H9 (cell line): Measurements from ENCODE around the gene IL1RN. TPM values are rescaled to one million over a fixed set of nuclear protein-coding genes. Genes with fewer than 3 reads are reported as not detected.

Source experiments
- DNase-seq: peaks from one replicate; pipeline ENCODE4 v3.0.0-alpha.2; 2017
- H2AFZ ChIP-seq: one replicate; pipeline ENCODE4 v1.6.1; 2013; ENCODE audit warnings: mild to moderate bottlenecking, low read length, control low read depth, moderate library complexity
- H2AK5ac ChIP-seq: 2 replicates; pipeline ENCODE4 v1.6.1; 2013; ENCODE audit warnings: low read length, control low read depth, mixed read lengths; ENCODE audit not compliant: insufficient read length
- H2BK120ac ChIP-seq: one replicate; pipeline ENCODE4 v1.6.1; 2013; ENCODE audit warnings: low read depth, mild to moderate bottlenecking, low read length, control low read depth, inconsistent platforms; ENCODE audit not compliant: poor library complexity, severe bottlenecking
- H2BK12ac ChIP-seq: 2 replicates; pipeline ENCODE4 v1.6.1; 2013; ENCODE audit warnings: low read length, control low read depth, mixed read lengths, low read depth; ENCODE audit not compliant: insufficient read length
- H2BK15ac ChIP-seq: 2 replicates; pipeline ENCODE4 v1.6.1; 2013; ENCODE audit warnings: low read depth, low read length, control low read depth
- H2BK20ac ChIP-seq: one replicate; pipeline ENCODE4 v1.6.1; 2013; ENCODE audit warnings: low read depth, mild to moderate bottlenecking, low read length, control low read depth, inconsistent platforms; ENCODE audit not compliant: poor library complexity, severe bottlenecking
- H2BK5ac ChIP-seq: 2 replicates; pipeline ENCODE4 v1.6.1; 2013; ENCODE audit warnings: low read length, control low read depth, mixed read lengths; ENCODE audit not compliant: insufficient read length
- H3K14ac ChIP-seq: 2 replicates; pipeline ENCODE4 v1.6.1; 2013; ENCODE audit warnings: low read length, control low read depth; ENCODE audit not compliant: insufficient read depth
- H3K18ac ChIP-seq: 2 replicates; pipeline ENCODE4 v1.6.1; 2013; ENCODE audit warnings: low read depth, mild to moderate bottlenecking, mixed read lengths, low read length, control low read depth; ENCODE audit not compliant: insufficient read length
- H3K23ac ChIP-seq: 2 replicates; pipeline ENCODE4 v1.6.1; 2013; ENCODE audit warnings: low read length, control low read depth, mixed read lengths, low read depth; ENCODE audit not compliant: insufficient read length
- H3K23me2 ChIP-seq: 2 replicates; pipeline ENCODE4 v1.6.1; 2013; ENCODE audit warnings: low read depth, mild to moderate bottlenecking, mixed read lengths, low read length, control low read depth; ENCODE audit not compliant: insufficient read length, poor library complexity, severe bottlenecking
- H3K27ac ChIP-seq: 2 replicates; pipeline ENCODE4 v1.5.1; 2013; ENCODE audit warnings: low read length, control low read depth, mixed read lengths, low read depth; ENCODE audit not compliant: insufficient read length
- H3K27me3 ChIP-seq: 2 replicates; pipeline ENCODE4 v1.6.1; 2013; ENCODE audit warnings: low read length, control low read depth, inconsistent platforms; ENCODE audit not compliant: insufficient read depth
- H3K4ac ChIP-seq: 2 replicates; pipeline ENCODE4 v1.6.1; 2013; ENCODE audit warnings: low read depth, mild to moderate bottlenecking, control low read depth, inconsistent platforms, low read length, moderate library complexity
- H3K4me1 ChIP-seq: 2 replicates; pipeline ENCODE4 v1.6.1; 2013; ENCODE audit warnings: low read length, control low read depth, inconsistent platforms; ENCODE audit not compliant: insufficient read depth
- H3K4me2 ChIP-seq: 2 replicates; pipeline ENCODE4 v1.6.1; 2013; ENCODE audit warnings: low read length, control low read depth, mixed read lengths; ENCODE audit not compliant: insufficient read length, insufficient read depth
- H3K56ac ChIP-seq: 2 replicates; pipeline ENCODE4 v1.6.1; 2013; ENCODE audit warnings: low read depth, mild to moderate bottlenecking, mixed read lengths, low read length, control low read depth; ENCODE audit not compliant: insufficient read length
- H3K79me1 ChIP-seq: 2 replicates; pipeline ENCODE4 v1.6.1; 2013; ENCODE audit warnings: low read depth, mild to moderate bottlenecking, moderate library complexity, low read length, control low read depth, inconsistent platforms; ENCODE audit not compliant: insufficient read depth, poor library complexity, severe bottlenecking
- H3K79me2 ChIP-seq: 2 replicates; pipeline ENCODE4 v1.6.1; 2013; ENCODE audit warnings: low read length, control low read depth, inconsistent platforms; ENCODE audit not compliant: insufficient read depth
- H3K9ac ChIP-seq: 2 replicates; pipeline ENCODE4 v1.6.1; 2013; ENCODE audit warnings: low read length, control low read depth, mixed read lengths; ENCODE audit not compliant: insufficient read length; ENCODE audit errors: extremely low read depth
- H3K9me3 ChIP-seq: one replicate; pipeline ENCODE4 v1.6.1; 2013; ENCODE audit warnings: low read depth, low read length, inconsistent platforms; ENCODE audit not compliant: control insufficient read depth
- H3T11ph ChIP-seq: one replicate; pipeline ENCODE4 v1.6.1; 2013; ENCODE audit warnings: mild to moderate bottlenecking, low read length, control low read depth, inconsistent platforms
- H4K20me1 ChIP-seq: one replicate; pipeline ENCODE4 v1.6.1; 2013; ENCODE audit not compliant: control insufficient read depth, insufficient read length, insufficient read depth
- H4K5ac ChIP-seq: 2 replicates; pipeline ENCODE4 v1.6.1; 2013; ENCODE audit warnings: low read depth, mild to moderate bottlenecking, mixed read lengths, low read length, control low read depth; ENCODE audit not compliant: insufficient read length
- H4K8ac ChIP-seq: replicated peaks from 2 replicates; pipeline ENCODE4 v1.6.1; 2013; ENCODE audit warnings: low read length, control low read depth, mixed read lengths, low read depth; ENCODE audit not compliant: insufficient read length
- H4K91ac ChIP-seq: 2 replicates; pipeline ENCODE4 v1.6.1; 2013; ENCODE audit warnings: low read depth, mild to moderate bottlenecking, moderate library complexity, mixed read lengths, low read length, control low read depth; ENCODE audit not compliant: insufficient read length
- H3K27ac Mint-ChIP-seq, 3 experiments: 2 replicates in 2 of 3; 3 replicates in 1 of 3; pipeline ENCODE4 v1.8.0; 2020 to 2021; ENCODE audit warnings: mixed read lengths in 3 of 3, mild to moderate bottlenecking in 1 of 3, moderate library complexity in 1 of 3
- H3K27me3 Mint-ChIP-seq: 2 replicates; pipeline ENCODE4 v1.8.0; 2021; ENCODE audit warnings: low read depth, mild to moderate bottlenecking, moderate library complexity, mixed read lengths
- H3K36me3 Mint-ChIP-seq, 3 experiments: 2 replicates in 2 of 3; 3 replicates in 1 of 3; pipeline ENCODE4 v1.8.0; 2020 to 2021; ENCODE audit warnings: low read depth in 3 of 3, mixed read lengths in 3 of 3; ENCODE audit not compliant: insufficient read depth in 1 of 3
- H3K4me1 Mint-ChIP-seq, 2 experiments: 2 replicates each; pipeline ENCODE4 v1.8.0; 2020; ENCODE audit warnings: mixed read lengths in 2 of 2
- H3K4me3 Mint-ChIP-seq, 2 experiments: 2 replicates in 1 of 2; 3 replicates in 1 of 2; pipeline ENCODE4 v1.8.0; 2020 to 2021; ENCODE audit warnings: mild to moderate bottlenecking in 2 of 2, mixed read lengths in 2 of 2, moderate library complexity in 1 of 2
- H3K9me3 Mint-ChIP-seq, 2 experiments: 2 replicates in 1 of 2; 3 replicates in 1 of 2; pipeline ENCODE4 v1.8.0; 2020; ENCODE audit warnings: mild to moderate bottlenecking in 2 of 2, mixed read lengths in 2 of 2, moderate library complexity in 1 of 2
- WGBS: extraction: QIAGEN DNeasy Blood & Tissue Kit; methylation state at CpG from one replicate; pipeline ENCODE4 v1.1.7; 2013; ENCODE audit warnings: missing lambda C conversion rate, low lambda C conversion rate, mixed read lengths; ENCODE audit not compliant: insufficient read length; ENCODE audit errors: extremely low coverage; 5-methylcytosine and 5-hydroxymethylcytosine counted together
- total RNA-seq: library from RNA; stranded (reverse); gene quantifications from 2 replicates; pipeline ENCODE4 v1.2.1, GENCODE V29; 2021
- TF ChIP-seq, protein P1 (sequence below): fragments of 200-600 bp; sonication (generic); conservative IDR thresholded peaks from 3 replicates; pipeline ENCODE4 v1.8.0; 2021; ENCODE audit warnings: antibody characterized with exemption, mild to moderate bottlenecking

Gene IL1RN
- total RNA-seq, 1 experiment from 2014 or later: not detected

- Histone ChIP-seq H4K8ac (no peak overlapping the region), H2AK5ac (no peak overlapping the region), H4K20me1 (no peaks in the 10 kb centered on the region), H3K4ac (no peak overlapping the region), H3K4me2 (no peak overlapping the region), H2BK15ac (no peak overlapping the region), H2BK12ac (no peak overlapping the region), H3K23ac (no peak overlapping the region), H3K14ac (no peak overlapping the region), H2AFZ (no peak overlapping the region), H3K56ac (no peak overlapping the region), H3T11ph (no peak overlapping the region), H4K5ac (no peak overlapping the region), H2BK5ac (no peak overlapping the region), H3K79me2 (no peaks in the 10 kb centered on the region), H2BK120ac (no peak overlapping the region), H3K27me3 (no peaks in the 10 kb centered on the region), H3K23me2 (no peaks in the 10 kb centered on the region), H3K79me1 (no peaks in the 10 kb centered on the region), H3K18ac (no peak overlapping the region), H2BK20ac (no peak overlapping the region), H3K4me1 (no peaks in the 10 kb centered on the region), H4K91ac (no peak overlapping the region), H3K9me3 (no peaks in the 10 kb centered on the region), H3K27ac (no peak overlapping the region), H3K9ac (no peak overlapping the region)
- no peak for DNase-seq
- H3K36me3 Mint-ChIP-seq: no peaks in the 10 kb centered on the region
- H3K4me1 Mint-ChIP-seq: peaks cover 0 to 5% of the 10 kb centered on the region in 2 experiments; a peak in 2 of 4 replicates
- no CpG with 5 or more reads among the region's 1 CpG for WGBS
- TF ChIP-seq, protein P1, sequence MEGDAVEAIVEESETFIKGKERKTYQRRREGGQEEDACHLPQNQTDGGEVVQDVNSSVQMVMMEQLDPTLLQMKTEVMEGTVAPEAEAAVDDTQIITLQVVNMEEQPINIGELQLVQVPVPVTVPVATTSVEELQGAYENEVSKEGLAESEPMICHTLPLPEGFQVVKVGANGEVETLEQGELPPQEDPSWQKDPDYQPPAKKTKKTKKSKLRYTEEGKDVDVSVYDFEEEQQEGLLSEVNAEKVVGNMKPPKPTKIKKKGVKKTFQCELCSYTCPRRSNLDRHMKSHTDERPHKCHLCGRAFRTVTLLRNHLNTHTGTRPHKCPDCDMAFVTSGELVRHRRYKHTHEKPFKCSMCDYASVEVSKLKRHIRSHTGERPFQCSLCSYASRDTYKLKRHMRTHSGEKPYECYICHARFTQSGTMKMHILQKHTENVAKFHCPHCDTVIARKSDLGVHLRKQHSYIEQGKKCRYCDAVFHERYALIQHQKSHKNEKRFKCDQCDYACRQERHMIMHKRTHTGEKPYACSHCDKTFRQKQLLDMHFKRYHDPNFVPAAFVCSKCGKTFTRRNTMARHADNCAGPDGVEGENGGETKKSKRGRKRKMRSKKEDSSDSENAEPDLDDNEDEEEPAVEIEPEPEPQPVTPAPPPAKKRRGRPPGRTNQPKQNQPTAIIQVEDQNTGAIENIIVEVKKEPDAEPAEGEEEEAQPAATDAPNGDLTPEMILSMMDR: no peak
- no peak overlapping the region for H3K27ac Mint-ChIP-seq
- no peak overlapping the region for H3K4me3 Mint-ChIP-seq
- no peaks in the 10 kb centered on the region for H3K9me3 Mint-ChIP-seq
- no peaks in the 10 kb centered on the region for H3K27me3 Mint-ChIP-seq
Observed at GRCh38 chr2:113135317-113135716, 7.9 kb downstream of the IL1RN start.
